OCI-LY7 (cell line): Measurements from ENCODE around the gene SERINC5.

Experiments
- CTCF ChIP-seq: fragments of 200-600 bp; sonication (generic); conservative IDR thresholded peaks from 2 replicates; pipeline ENCODE4 v1.5.1; 2014; ENCODE audit warnings: mild to moderate bottlenecking, antibody characterized with exemption, low read length, moderate library complexity, mixed read lengths
- EZH2phosphoT487 ChIP-seq: fragments of 200-600 bp; sonication (generic); IDR thresholded peaks from 2 replicates; pipeline ENCODE4 v1.6.1; 2018; ENCODE audit warnings: low read depth, borderline replicate concordance, mild to moderate bottlenecking, mixed run types, antibody characterized with exemption, low read length, moderate library complexity, mixed read lengths

- TF ChIP-seq CTCF: no peak
- no peak for TF ChIP-seq EZH2phosphoT487
Observed at GRCh38 chr5:80189201-80189600, 66.6 kb downstream of the SERINC5 start.
